ENCODE results near the gene NPIPB9. TPM values are rescaled to one million over a fixed set of nuclear protein-coding genes. Genes with fewer than 3 reads are reported as not detected.
"Not testable (repeated sequence)": the region's sequence is repeated elsewhere in the genome, so short reads cannot be mapped to it uniquely, and the experiment has no call there.

NPIPB9 gene
- polyA plus RNA-seq, 3 donors from 2014 or later, result not detected

- H3K4me3 Mint-ChIP-seq; H3K36me3 Mint-ChIP-seq; H3K27ac Mint-ChIP-seq; H3K4me1 Mint-ChIP-seq; H3K27me3 Mint-ChIP-seq (ENCODE audit: low read depth in 3 of 3); H3K9me3 Mint-ChIP-seq; DNase-seq: not testable (repeated sequence)
Measured at GRCh38 chr16:28782357-28782756, 30.8 kb downstream of the NPIPB9 start.

- DNase-seq, result peak; percentile 66 to 84 (median 82)
- H3K9me3 Mint-ChIP-seq; H3K27me3 Mint-ChIP-seq (ENCODE audit: low read depth in 3 of 3); H3K4me1 Mint-ChIP-seq; H3K36me3 Mint-ChIP-seq: not testable (repeated sequence)
- Mint-ChIP-seq H3K4me3 (peak overlapping the region; percentile 57 to 82 (median 79)), H3K27ac (peak overlapping the region in 5 of 6 donors; percentile 23 to 88 (median 72))
Measured at GRCh38 chr16:28802235-28803019, 50.8 kb downstream of the NPIPB9 start.

- not testable (repeated sequence) for H3K27me3 Mint-ChIP-seq (ENCODE audit: low read depth in 3 of 3); H3K4me1 Mint-ChIP-seq; H3K9me3 Mint-ChIP-seq; H3K4me3 Mint-ChIP-seq; DNase-seq; H3K27ac Mint-ChIP-seq; H3K36me3 Mint-ChIP-seq
Measured at GRCh38 chr16:28807445-28808120, 56.0 kb downstream of the NPIPB9 start.

GRCh38 chr16:28820016-28820415 lies 68.4 kb downstream of the NPIPB9 start:
- peaks cover 14 to 27% (median 22%) of the 10 kb centered on the region in 3 donors for H3K27me3 Mint-ChIP-seq (ENCODE audit: low read depth in 3 of 3)
- peak overlapping the region in 2 of 6 donors; percentile 53 to 57 for H3K27ac Mint-ChIP-seq
- H3K4me3 Mint-ChIP-seq, result peak overlapping the region in 2 of 5 donors; percentile 24 to 46
- DNase-seq, result no peak
- H3K9me3 Mint-ChIP-seq, result no peaks in the 10 kb centered on the region
- H3K4me1 Mint-ChIP-seq, result peaks cover 27 to 28% of the 10 kb centered on the region in 2 donors
- H3K36me3 Mint-ChIP-seq, result peaks cover 0 to 4% (median 3%) of the 10 kb centered on the region in 3 donors

GRCh38 chr16:28820546-28820945 lies 69.0 kb downstream of the NPIPB9 start:
- H3K36me3 Mint-ChIP-seq, DNase-seq, H3K9me3 Mint-ChIP-seq: not testable (repeated sequence)
- H3K27me3 Mint-ChIP-seq (ENCODE audit: low read depth in 3 of 3), result peaks cover 14 to 27% (median 22%) of the 10 kb centered on the region in 3 donors
- H3K4me3 Mint-ChIP-seq, result peak overlapping the region in 4 of 5 donors; percentile 24 to 75 (median 46)
- peak overlapping the region in 3 of 6 donors; percentile 57 to 85 (median 83) for H3K27ac Mint-ChIP-seq
- peaks cover 33% of the 10 kb centered on the region in 2 donors for H3K4me1 Mint-ChIP-seq

GRCh38 chr16:28821874-28822519 lies 70.4 kb downstream of the NPIPB9 start:
- Mint-ChIP-seq H3K27me3 (ENCODE audit: low read depth in 3 of 3) (peaks cover 14 to 29% (median 22%) of the 10 kb centered on the region in 3 donors), H3K4me3 (peak overlapping the region; percentile 77 to 89 (median 86)), H3K36me3 (peaks cover 7 to 15% (median 12%) of the 10 kb centered on the region in 3 donors), H3K27ac (peak overlapping the region; percentile 80 to 93 (median 84)), H3K4me1 (peaks cover 43 to 46% of the 10 kb centered on the region in 2 donors), H3K9me3 (no peaks in the 10 kb centered on the region)
- no peak for DNase-seq

Other genes with a start within 250 kb of the NPIPB9 start
- gene IL27, start 245.0 kb upstream of the NPIPB9 start, polyA plus RNA-seq, result not detected
- gene NUPR1, start 212.8 kb upstream of the NPIPB9 start, polyA plus RNA-seq, result not detected
- 10 to 100 TPM; 39.7 to 58.8 (median 40.8) TPM for gene SGF29, start 197.9 kb upstream of the NPIPB9 start, polyA plus RNA-seq
- under 1 TPM in 1 of 3 donors, not detected in 2; 0.44 TPM for gene SULT1A2, start 154.7 kb upstream of the NPIPB9 start, polyA plus RNA-seq
- 1 to 10 TPM; 4.5 to 7.0 (median 6.5) TPM for gene SULT1A1, start 141.7 kb upstream of the NPIPB9 start, polyA plus RNA-seq
- gene NPIPB8, start 113.7 kb upstream of the NPIPB9 start, polyA plus RNA-seq, result not detected
- 100 to 1,000 TPM; 159 to 311 (median 198) TPM for gene EIF3C, start 40.3 kb upstream of the NPIPB9 start, polyA plus RNA-seq
- gene ATXN2L, start 71.2 kb downstream of the NPIPB9 start, polyA plus RNA-seq, result 10 to 100 TPM in 1 of 3 donors, 1 to 10 TPM in 2; 3.0 to 28.5 (median 9.7) TPM
- 100 to 1,000 TPM; 149 to 206 (median 153) TPM for gene TUFM, start 94.6 kb downstream of the NPIPB9 start, polyA plus RNA-seq
- gene SH2B1, start 112.1 kb downstream of the NPIPB9 start, polyA plus RNA-seq, result 1 to 10 TPM; 1.4 to 3.0 (median 1.6) TPM
- under 1 TPM in 1 of 3 donors, not detected in 2; 0.31 TPM for gene ATP2A1, start 126.7 kb downstream of the NPIPB9 start, polyA plus RNA-seq
- 10 to 100 TPM in 1 of 3 donors, 1 to 10 TPM in 2; 6.3 to 13.9 (median 9.6) TPM for gene RABEP2, start 173.5 kb downstream of the NPIPB9 start, polyA plus RNA-seq
- gene CD19, start 180.2 kb downstream of the NPIPB9 start, polyA plus RNA-seq, result under 1 TPM; 0.18 to 0.29 (median 0.27) TPM
- gene NFATC2IP, start 199.2 kb downstream of the NPIPB9 start, polyA plus RNA-seq, result 10 to 100 TPM; 22.2 to 37.3 (median 33.0) TPM
- gene SPNS1, start 223.0 kb downstream of the NPIPB9 start, polyA plus RNA-seq, result 10 to 100 TPM; 21.1 to 53.1 (median 30.2) TPM
- 100 to 1,000 TPM; 198 to 343 (median 220) TPM for gene LAT, start 233.3 kb downstream of the NPIPB9 start, polyA plus RNA-seq